Mesenchymal stem cell (in vitro differentiated cells and primary cell): ENCODE data around the gene HDAC7.
A peak's percentile ranks its signal among the peaks of the same experiment; 100 is the strongest.

ENCODE experiments used
- DNase-seq: peaks from one replicate; pipeline ENCODE4 v3.0.0-alpha.2; 2013
- H2AFZ ChIP-seq: one replicate; pipeline ENCODE4 v1.6.1; 2013; ENCODE audit warnings: low read depth, mild to moderate bottlenecking, control low read depth, inconsistent platforms, low read length, moderate library complexity
- H2AK5ac ChIP-seq: 2 replicates; pipeline ENCODE4 v1.6.1; 2013; ENCODE audit warnings: low read length, moderate library complexity, mild to moderate bottlenecking, inconsistent platforms; ENCODE audit not compliant: severe bottlenecking
- H2BK120ac ChIP-seq: one replicate; pipeline ENCODE4 v1.6.1; 2013; ENCODE audit warnings: low read depth, mild to moderate bottlenecking, inconsistent platforms, low read length, moderate library complexity
- H2BK12ac ChIP-seq, 2 experiments: one replicate each; pipeline ENCODE4 v1.6.1; 2013; ENCODE audit warnings: inconsistent platforms in 2 of 2, low read length in 2 of 2, mild to moderate bottlenecking in 2 of 2, moderate library complexity in 2 of 2, control low read depth in 1 of 2
- H2BK15ac ChIP-seq: one replicate; pipeline ENCODE4 v1.6.1; 2013; ENCODE audit warnings: mild to moderate bottlenecking, low read depth, inconsistent platforms; ENCODE audit not compliant: poor library complexity, severe bottlenecking
- H2BK5ac ChIP-seq: 2 replicates; pipeline ENCODE4 v1.6.1; 2013; ENCODE audit warnings: low read depth, mild to moderate bottlenecking, low read length, control low read depth, inconsistent platforms; ENCODE audit not compliant: poor library complexity, severe bottlenecking
- H3K14ac ChIP-seq, 2 experiments: one replicate each; pipeline ENCODE4 v1.6.1; 2013; ENCODE audit warnings: inconsistent platforms in 2 of 2, low read length in 2 of 2, control low read depth in 1 of 2, mild to moderate bottlenecking in 1 of 2, moderate library complexity in 1 of 2
- H3K18ac ChIP-seq, 2 experiments: one replicate each; pipeline ENCODE4 v1.6.1; 2013; ENCODE audit warnings: inconsistent platforms in 2 of 2, low read length in 2 of 2, control low read depth in 1 of 2, low read depth in 1 of 2, mild to moderate bottlenecking in 1 of 2
- H3K23ac ChIP-seq, 2 experiments: one replicate each; pipeline ENCODE4 v1.6.1; 2013; ENCODE audit warnings: inconsistent platforms in 2 of 2, low read length in 2 of 2, mild to moderate bottlenecking in 2 of 2, moderate library complexity in 2 of 2, control low read depth in 1 of 2
- H3K27ac ChIP-seq: 2 replicates; pipeline ENCODE4 v1.5.1; 2013; ENCODE audit warnings: mild to moderate bottlenecking, moderate library complexity, low read length, control low read depth, inconsistent platforms; ENCODE audit not compliant: poor library complexity, severe bottlenecking
- H3K27me3 ChIP-seq, 2 experiments: 2 replicates each; pipeline versions ENCODE4 v1.6.1 to v1.7.0; 2013; ENCODE audit warnings: low read length in 2 of 2, mild to moderate bottlenecking in 2 of 2, moderate library complexity in 2 of 2, control low read depth in 1 of 2, inconsistent platforms in 1 of 2; ENCODE audit not compliant: control insufficient read depth in 1 of 2, insufficient read depth in 1 of 2
- H3K36me3 ChIP-seq, 2 experiments: 2 replicates each; pipeline versions ENCODE4 v1.6.1 to v1.7.0; 2013; ENCODE audit warnings: low read length in 2 of 2, control low read depth in 1 of 2, inconsistent platforms in 1 of 2, low read depth in 1 of 2, mild to moderate bottlenecking in 1 of 2; ENCODE audit not compliant: insufficient read depth in 2 of 2, control insufficient read depth in 1 of 2
- H3K4ac ChIP-seq, 2 experiments: one replicate each; pipeline ENCODE4 v1.6.1; 2013; ENCODE audit warnings: inconsistent platforms in 2 of 2, low read length in 2 of 2, mild to moderate bottlenecking in 2 of 2, moderate library complexity in 2 of 2, control low read depth in 1 of 2, low read depth in 1 of 2
- H3K4me1 ChIP-seq: 2 replicates; pipeline ENCODE4 v1.6.1; 2013; ENCODE audit warnings: low read depth, low read length, control low read depth; ENCODE audit not compliant: control insufficient read depth, insufficient read depth
- H3K4me2 ChIP-seq: 2 replicates; pipeline ENCODE4 v1.6.1; 2013; ENCODE audit warnings: low read length, mild to moderate bottlenecking, inconsistent platforms; ENCODE audit not compliant: poor library complexity, severe bottlenecking
- H3K4me3 ChIP-seq, 2 experiments: 2 replicates each; pipeline versions ENCODE4 v1.5.1 to v1.7.0; 2013; ENCODE audit warnings: low read length in 2 of 2, mild to moderate bottlenecking in 2 of 2, control low read depth in 1 of 2, low read depth in 1 of 2; ENCODE audit not compliant: insufficient read depth in 1 of 2
- H3K79me1 ChIP-seq: replicated peaks from 2 replicates; pipeline ENCODE4 v1.6.1; 2013; ENCODE audit warnings: mild to moderate bottlenecking, control low read depth, low read length, inconsistent platforms; ENCODE audit not compliant: poor library complexity, severe bottlenecking
- H3K9ac ChIP-seq: 2 replicates; pipeline ENCODE4 v1.7.0; 2013; ENCODE audit warnings: mild to moderate bottlenecking, low read length, moderate library complexity
- H3K9me3 ChIP-seq: 2 replicates; pipeline ENCODE4 v1.7.0; 2013; ENCODE audit warnings: mild to moderate bottlenecking, low read length; ENCODE audit not compliant: control insufficient read depth
- H4K8ac ChIP-seq: one replicate; pipeline ENCODE4 v1.6.1; 2013; ENCODE audit warnings: inconsistent platforms, mild to moderate bottlenecking, low read length, moderate library complexity
- H4K91ac ChIP-seq: one replicate; pipeline ENCODE4 v1.6.1; 2013; ENCODE audit warnings: mild to moderate bottlenecking, low read length, inconsistent platforms
- WGBS: methylation state at CpG from one replicate; pipeline ENCODE4 v1.1.7; 2013; ENCODE audit warnings: mixed read lengths; 5-methylcytosine and 5-hydroxymethylcytosine counted together

The HDAC7 gene

GRCh38 chr12:47778881-47779280 lies 40.8 kb downstream of the HDAC7 start:
- Histone ChIP-seq H2BK12ac (no peak overlapping the region), H3K23ac (no peak overlapping the region), H2BK120ac (no peak overlapping the region), H3K4me1 (peaks cover 44% of the 10 kb centered on the region), H3K9ac (peak overlapping the region; percentile 10), H2BK15ac (peak overlapping the region; percentile 45), H3K36me3 (peaks cover 32 to 57% of the 10 kb centered on the region in 2 experiments), H3K4me3 (no peak overlapping the region), H3K4me2 (no peak overlapping the region), H3K27ac (no peak overlapping the region), H3K27me3 (no peaks in the 10 kb centered on the region), H3K18ac (no peak overlapping the region), H2AK5ac (no peak overlapping the region), H4K8ac (no peak overlapping the region), H2BK5ac (no peak overlapping the region), H3K79me1 (peaks cover 17% of the 10 kb centered on the region), H3K9me3 (no peaks in the 10 kb centered on the region), H3K4ac (no peak overlapping the region), H4K91ac (peak overlapping the region; percentile 44), H3K14ac (no peak overlapping the region), H2AFZ (no peak overlapping the region)
- no peak for DNase-seq
- WGBS = 58% methylated on average over 14 of the region's 14 CpGs

GRCh38 chr12:47777741-47778558 lies 41.8 kb downstream of the HDAC7 start:
- no peak overlapping the region for H3K14ac ChIP-seq
- peak overlapping the region; percentile 40 for H2AK5ac ChIP-seq
- H3K4me1 ChIP-seq = peaks cover 48% of the 10 kb centered on the region
- H4K91ac ChIP-seq = peak overlapping the region; percentile 31
- no peak overlapping the region for H3K27ac ChIP-seq
- H2BK15ac ChIP-seq = no peak overlapping the region
- no peak for DNase-seq
- peak overlapping the region; percentile 64 for H3K9ac ChIP-seq
- no peak overlapping the region for H2AFZ ChIP-seq
- 90% methylated on average over 9 of the region's 9 CpGs for WGBS
- no peak overlapping the region for H3K4me3 ChIP-seq
- H3K27me3 ChIP-seq = no peaks in the 10 kb centered on the region
- peak overlapping the region in 1 of 2 experiments; percentile 33 for H3K4ac ChIP-seq
- H3K36me3 ChIP-seq = peaks cover 23 to 48% of the 10 kb centered on the region in 2 experiments
- H3K9me3 ChIP-seq = no peaks in the 10 kb centered on the region
- H2BK5ac ChIP-seq = no peak overlapping the region
- no peak overlapping the region for H3K23ac ChIP-seq
- H2BK120ac ChIP-seq = no peak overlapping the region
- H3K79me1 ChIP-seq = peaks cover 20% of the 10 kb centered on the region
- H2BK12ac ChIP-seq = no peak overlapping the region
- H3K4me2 ChIP-seq = no peak overlapping the region
- no peak overlapping the region for H4K8ac ChIP-seq
- peak overlapping the region; percentile 29 to 41 for H3K18ac ChIP-seq

- Histone ChIP-seq H2BK12ac (peak overlapping the region; percentile 93 to 98), H2AFZ (no peak overlapping the region), H3K14ac (peak overlapping the region in 1 of 2 experiments; percentile 50), H3K27ac (no peak overlapping the region), H3K4me2 (no peak overlapping the region), H3K4me1 (peaks cover 48% of the 10 kb centered on the region), H4K91ac (peak overlapping the region; percentile 97), H2BK15ac (peak overlapping the region; percentile 77), H2BK5ac (no peak overlapping the region), H3K23ac (peak overlapping the region in 1 of 2 experiments; percentile 11), H3K27me3 (no peaks in the 10 kb centered on the region), H3K4ac (peak overlapping the region in 1 of 2 experiments; percentile 81), H3K36me3 (peaks cover 15 to 40% of the 10 kb centered on the region in 2 experiments), H3K79me1 (peaks cover 20% of the 10 kb centered on the region), H3K4me3 (no peak overlapping the region), H4K8ac (peak overlapping the region; percentile 92), H2AK5ac (peak overlapping the region; percentile 0), H3K9ac (peak overlapping the region; percentile 64), H3K9me3 (no peaks in the 10 kb centered on the region), H3K18ac (peak overlapping the region; percentile 72 to 87), H2BK120ac (peak overlapping the region; percentile 76)
- 92% methylated on average over 1 of the region's 1 CpG for WGBS
- no peak for DNase-seq
Observed at GRCh38 chr12:47777151-47777550, 42.6 kb downstream of the HDAC7 start.

- Histone ChIP-seq H4K91ac (peak overlapping the region; percentile 97), H2AFZ (no peak overlapping the region), H3K23ac (peak overlapping the region in 1 of 2 experiments; percentile 43), H4K8ac (peak overlapping the region; percentile 41), H2BK120ac (peak overlapping the region; percentile 76), H3K36me3 (peaks cover 10 to 34% of the 10 kb centered on the region in 2 experiments), H3K4ac (peak overlapping the region; percentile 54 to 96), H3K4me3 (no peak overlapping the region), H3K18ac (peak overlapping the region; percentile 72 to 97), H3K9ac (peak overlapping the region; percentile 64), H3K27me3 (no peaks in the 10 kb centered on the region), H3K14ac (peak overlapping the region in 1 of 2 experiments; percentile 90), H2BK15ac (no peak overlapping the region), H3K4me2 (no peak overlapping the region), H3K27ac (no peak overlapping the region), H2BK12ac (peak overlapping the region; percentile 98 to 99), H2BK5ac (no peak overlapping the region), H3K4me1 (peaks cover 50% of the 10 kb centered on the region), H3K79me1 (peaks cover 20% of the 10 kb centered on the region), H3K9me3 (no peaks in the 10 kb centered on the region), H2AK5ac (peak overlapping the region; percentile 29)
- WGBS = 85% methylated on average over 4 of the region's 5 CpGs
- peak; percentile 66 for DNase-seq
Observed at GRCh38 chr12:47776471-47777143, 43.1 kb downstream of the HDAC7 start.
